Panc1 (cell line): ENCODE results near the gene EXT2.

Experiments used
- CTCF ChIP-seq: fragments of 450-650 bp; IDR thresholded peaks from 2 replicates; pipeline ENCODE4 v1.5.1; 2017; ENCODE audit warnings: mild to moderate bottlenecking
- POLR2AphosphoS5 ChIP-seq: IDR thresholded peaks from 2 replicates; pipeline ENCODE4 v1.6.1; 2012; ENCODE audit warnings: mild to moderate bottlenecking, low read depth, low read length, moderate library complexity
- TCF7L2 ChIP-seq: IDR thresholded peaks from 2 replicates; pipeline ENCODE4 v1.6.1; 2011; ENCODE audit warnings: mild to moderate bottlenecking, low read depth, low read length, inconsistent platforms

GRCh38 chr11:44243595-44244343 is 148.3 kb downstream of the EXT2 start:
- TF ChIP-seq CTCF = no peak
- no peak for TF ChIP-seq POLR2AphosphoS5
- no peak for TF ChIP-seq TCF7L2
